NCI-H2196 (cell line): ENCODE measurements around the gene KLHDC4.

ENCODE experiments used
- DNase-seq: peaks from one replicate; lab custom pipeline; 2025; ENCODE audit not compliant: unreplicated experiment; lab: John Stamatoyannopoulos, UW

The KLHDC4 gene

DNA sequence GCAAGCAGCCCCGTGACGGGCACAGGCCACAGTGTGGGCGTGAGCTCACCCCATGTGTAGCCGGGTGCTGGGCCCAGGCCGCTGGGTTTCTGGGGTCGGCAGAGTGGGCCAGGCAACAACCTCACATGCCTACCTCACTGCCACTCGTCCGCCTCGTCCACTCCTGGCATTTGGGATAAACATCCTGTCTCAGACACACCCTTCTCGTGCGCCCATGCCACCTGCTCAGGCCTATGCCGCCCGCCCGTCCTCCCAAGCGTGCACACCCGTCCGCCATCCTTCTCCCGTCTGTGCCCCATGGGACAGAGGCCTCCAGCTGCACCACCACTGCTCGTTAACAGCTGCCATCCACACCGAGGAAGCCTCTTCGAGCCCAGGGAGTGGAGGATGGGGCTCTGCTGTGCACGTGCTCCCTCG is 64.3 kb downstream of the KLHDC4 start:
- no peak for DNase-seq

- DNase-seq = no peak
These were observed 64.7 kb downstream of the KLHDC4 start for GRCh38 chr16:87701078-87701460.

DNA sequence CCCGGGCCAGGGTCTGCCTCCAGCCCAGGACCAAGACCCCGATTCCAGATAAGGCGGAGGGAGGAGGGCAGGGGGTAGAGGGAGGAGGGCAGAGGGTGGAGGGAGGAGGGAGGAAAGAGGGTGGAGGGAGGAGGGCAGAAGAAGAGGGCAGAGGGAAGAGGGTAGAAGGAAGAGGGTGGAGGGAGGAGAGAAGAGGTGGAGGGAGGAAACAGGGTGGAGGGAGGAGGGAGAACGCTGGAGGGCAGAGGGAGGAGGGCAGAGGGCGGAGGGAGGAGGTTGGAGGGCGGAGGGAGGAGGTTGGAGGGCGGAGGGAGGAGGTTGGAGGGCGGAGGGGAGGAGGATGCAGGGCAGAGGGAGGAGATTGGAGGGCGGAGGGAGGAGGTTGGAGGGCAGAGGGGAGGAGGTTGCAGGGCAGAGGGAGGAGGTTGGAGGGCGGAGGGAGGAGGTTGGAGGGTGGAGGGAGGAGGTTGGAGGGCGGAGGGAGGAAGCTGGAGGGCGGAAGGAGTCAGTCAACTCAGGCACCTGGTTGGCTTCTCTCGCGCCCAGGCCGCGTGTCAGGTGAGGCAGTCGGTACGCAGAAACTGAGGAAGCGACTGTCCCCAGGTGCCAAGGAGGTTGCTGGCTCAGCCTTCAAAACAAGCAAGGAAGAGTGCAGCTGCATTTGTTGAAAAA is 65.2 kb downstream of the KLHDC4 start:
- DNase-seq = no peak

GRCh38 chr16:87698676-87699199 is 67.0 kb downstream of the KLHDC4 start:
- no peak for DNase-seq

GRCh38 chr16:87698241-87698640 is 67.5 kb downstream of the KLHDC4 start:
- no peak for DNase-seq

GRCh38 chr16:87697792-87698191 is 68.0 kb downstream of the KLHDC4 start:
- no peak for DNase-seq

GRCh38 chr16:87697256-87697655 is 68.5 kb downstream of the KLHDC4 start:
- no peak for DNase-seq

- DNase-seq = no peak
These were observed 69.1 kb downstream of the KLHDC4 start for GRCh38 chr16:87696726-87697125.

GRCh38 chr16:87695534-87695933 is 70.3 kb downstream of the KLHDC4 start:
- DNase-seq = no peak

DNA sequence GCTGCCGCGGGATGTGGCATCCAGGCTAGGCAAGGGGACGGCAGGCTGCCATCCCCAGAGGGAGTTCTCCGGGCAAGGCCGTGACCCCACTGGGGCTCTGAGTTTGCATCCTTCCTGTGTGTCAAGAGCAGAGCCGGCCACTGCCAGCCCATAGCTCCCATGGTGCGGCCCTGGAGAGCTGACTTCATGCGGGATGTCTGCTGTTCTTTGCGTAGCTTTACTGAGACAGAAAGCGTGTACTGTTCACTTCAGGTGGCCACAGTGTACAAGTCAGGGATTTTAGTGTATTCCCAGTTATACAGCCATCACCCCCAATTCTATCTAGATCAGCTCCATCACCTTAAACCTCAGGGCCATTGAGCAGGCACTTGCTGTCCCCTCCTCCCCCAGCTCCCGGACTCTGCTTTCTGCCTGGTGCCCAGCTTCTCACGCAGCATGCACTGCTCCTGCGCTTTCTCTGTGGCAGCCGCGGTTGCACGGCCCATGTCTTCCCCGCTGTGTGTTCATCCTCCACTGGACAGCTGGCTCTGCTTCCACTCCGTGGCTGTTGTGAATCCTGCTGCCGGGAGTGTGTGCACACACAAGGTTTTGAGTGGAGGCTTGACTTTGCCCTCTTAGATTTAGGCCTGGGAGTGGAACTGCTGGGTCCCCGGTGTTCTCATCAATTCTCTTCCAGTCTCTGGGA is 71.2 kb downstream of the KLHDC4 start:
- DNase-seq = no peak

DNA sequence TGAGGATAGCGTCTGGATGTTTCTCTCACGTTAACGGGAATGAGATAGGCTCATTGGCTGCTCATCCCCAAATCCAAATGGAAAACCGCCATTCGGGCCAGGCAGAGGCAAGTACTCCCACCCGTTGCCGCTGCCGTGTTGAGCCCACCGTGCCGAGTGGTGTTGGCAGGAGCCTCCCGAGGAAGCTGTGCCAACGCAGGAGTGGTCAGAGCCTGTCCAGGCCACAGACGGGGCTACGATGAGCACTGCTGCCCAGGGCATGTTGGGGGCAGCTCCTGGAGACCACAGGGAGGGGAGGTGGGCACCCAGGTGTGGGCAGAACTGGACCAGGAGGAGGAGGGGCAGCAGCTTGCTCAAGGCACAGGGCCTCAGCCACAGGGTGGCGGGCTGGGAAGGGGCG is 72.0 kb downstream of the KLHDC4 start:
- no peak for DNase-seq

DNA sequence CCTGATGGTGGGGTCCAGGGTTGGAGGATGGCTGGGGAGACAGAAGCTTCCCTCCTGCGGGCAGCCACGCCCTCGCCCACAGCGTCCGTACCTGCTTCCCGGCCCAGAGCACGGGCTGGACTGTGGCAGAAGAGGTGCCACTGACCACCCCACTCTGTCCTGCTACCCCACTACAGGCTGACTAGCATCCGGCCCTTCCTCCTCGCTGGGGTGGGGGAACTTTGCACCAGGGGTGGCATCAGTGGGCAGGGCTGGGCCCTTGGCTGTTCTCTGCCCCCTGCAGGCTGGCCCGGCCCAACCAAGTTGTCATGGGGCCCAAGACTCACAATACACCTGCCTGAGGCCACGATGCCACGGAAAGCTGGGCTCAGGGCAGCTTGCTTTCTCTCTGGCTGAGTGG is 73.0 kb downstream of the KLHDC4 start:
- DNase-seq = no peak

DNA sequence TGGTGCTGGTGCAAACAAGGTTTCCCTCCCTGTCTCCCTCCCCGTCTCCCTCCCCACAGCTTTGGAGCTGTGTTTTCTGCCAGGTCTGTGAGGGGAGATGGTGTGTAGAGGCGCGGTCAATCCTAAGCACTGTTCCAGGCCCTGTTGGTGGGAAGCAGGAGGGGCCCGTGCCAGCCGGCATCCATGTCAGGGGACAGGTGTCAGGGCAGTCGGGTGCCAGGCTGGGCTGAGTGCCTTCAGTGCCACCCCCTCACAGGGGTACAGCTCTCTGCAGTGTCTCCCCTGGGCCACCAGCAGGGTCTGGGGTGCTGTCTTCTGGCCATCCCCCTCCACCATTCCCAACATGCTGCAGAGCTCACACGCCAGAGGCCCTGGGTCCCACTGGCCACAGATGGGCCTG is 73.6 kb downstream of the KLHDC4 start:
- no peak for DNase-seq

DNA sequence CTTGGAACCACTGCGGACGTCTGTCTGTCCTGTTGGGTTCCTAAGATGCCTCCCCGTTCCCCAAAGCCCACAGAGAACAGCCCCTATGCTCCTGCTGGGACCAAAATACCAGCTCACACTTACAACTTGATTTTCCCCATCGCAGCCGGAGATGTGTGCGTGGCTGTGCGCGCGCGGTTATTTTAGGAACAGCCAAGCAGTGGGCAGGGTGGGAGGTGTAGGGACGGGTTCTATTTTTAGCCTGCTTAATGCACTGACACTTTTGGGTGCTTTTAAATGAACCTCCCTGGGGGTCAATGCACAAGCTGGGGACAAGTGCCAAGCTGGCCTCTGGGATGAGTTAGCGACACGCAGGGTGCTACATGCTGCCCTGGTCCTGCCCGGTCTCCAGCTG is 74.1 kb downstream of the KLHDC4 start:
- DNase-seq = no peak

DNA sequence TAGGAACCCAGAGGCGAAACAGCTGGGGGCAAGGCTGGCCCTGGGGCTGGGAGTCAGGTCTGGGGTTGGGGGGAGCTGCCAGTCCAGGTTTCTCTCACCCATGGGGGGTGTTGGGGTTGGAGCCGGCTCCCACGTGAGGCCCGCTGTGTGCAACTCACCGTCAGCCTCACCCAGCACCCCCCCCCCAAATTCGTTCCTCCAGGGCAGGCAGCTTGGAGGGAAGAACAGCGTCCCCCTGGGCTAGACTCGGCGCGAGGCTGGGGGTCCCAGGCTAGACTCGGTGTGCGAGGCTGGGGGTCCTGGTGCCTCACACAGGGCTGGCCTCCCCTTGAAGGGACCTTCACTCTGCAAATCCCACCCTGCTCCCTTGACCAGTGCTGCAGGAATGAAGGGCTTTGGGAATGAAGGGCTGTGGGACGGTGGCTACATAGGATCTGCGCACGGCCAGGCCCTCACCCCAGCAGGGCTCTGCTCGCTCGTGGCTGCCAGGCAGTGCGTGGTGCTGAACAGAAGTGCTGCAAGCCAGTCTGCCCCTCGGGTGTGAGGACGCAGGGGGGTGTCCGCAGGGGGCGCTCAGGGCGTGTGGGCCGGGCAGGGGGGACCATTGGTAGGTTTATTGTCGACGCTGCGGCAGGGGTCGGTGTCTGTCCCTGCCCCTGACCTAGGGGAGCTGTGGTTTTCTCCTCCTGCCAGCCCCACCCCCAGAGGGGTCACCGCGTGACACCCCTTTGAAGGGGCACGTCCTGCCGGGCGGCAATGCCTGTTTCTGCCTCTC is 74.7 kb downstream of the KLHDC4 start:
- no peak for DNase-seq

DNA sequence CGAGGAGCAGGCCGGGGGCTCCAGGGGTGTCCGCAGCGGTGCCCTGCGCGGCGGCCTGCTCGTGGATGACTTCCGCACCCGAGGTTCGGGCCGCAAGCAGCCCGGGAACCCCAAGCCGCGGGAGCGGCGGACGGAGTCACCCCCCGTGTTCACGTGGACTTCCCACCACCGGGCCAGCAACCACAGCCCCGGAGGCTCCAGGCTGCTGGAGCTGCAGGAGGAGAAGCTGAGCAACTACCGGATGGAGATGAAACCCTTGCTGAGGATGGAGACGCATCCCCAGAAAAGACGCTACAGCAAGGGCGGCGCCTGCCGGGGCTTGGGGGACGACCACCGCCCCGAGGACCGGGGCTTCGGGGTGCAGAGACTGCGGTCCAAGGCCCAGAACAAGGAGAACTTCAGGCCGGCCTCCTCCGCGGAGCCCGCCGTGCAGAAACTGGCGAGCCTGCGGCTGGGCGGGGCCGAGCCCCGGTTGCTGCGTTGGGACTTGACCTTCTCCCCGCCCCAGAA is 75.8 kb downstream of the KLHDC4 start:
- no peak for DNase-seq

GRCh38 chr16:87688876-87689815 is 76.6 kb downstream of the KLHDC4 start:
- DNase-seq = no peak

GRCh38 chr16:87687998-87688529 is 77.7 kb downstream of the KLHDC4 start:
- DNase-seq = no peak

- DNase-seq = no peak
These were observed 78.5 kb downstream of the KLHDC4 start for GRCh38 chr16:87687126-87687910.

- no peak for DNase-seq
These were observed 79.1 kb downstream of the KLHDC4 start for GRCh38 chr16:87686697-87687096.
